ENCODE results near the gene MARK3.

- no peak for TF ChIP-seq CTCF (IDR thresholded peaks at IDR 0.05)
- TF ChIP-seq ZFX (IDR thresholded peaks at IDR 0.05; ENCODE audit: borderline replicate concordance): no peak
Observed at GRCh38 chr14:103390605-103391004, 5.4 kb downstream of the MARK3 start.

Data from 22Rv1 (cell line).